GM21786 (cell line): ENCODE results near the gene LAMA5.

Source experiments
- ATAC-seq: cut with Tn5 transposase; IDR thresholded peaks from one replicate; pipeline ENCODE4 v1.9.1; 2021; ENCODE audit not compliant: unreplicated experiment

LAMA5 gene

GRCh38 chr20:62268228-62268900 is 98.7 kb downstream of the LAMA5 start:
- no peak for ATAC-seq

GRCh38 chr20:62267543-62267942 is 99.6 kb downstream of the LAMA5 start:
- no peak for ATAC-seq

GRCh38 chr20:62266851-62267250 is 100.3 kb downstream of the LAMA5 start:
- ATAC-seq = no peak

GRCh38 chr20:62266340-62266739 is 100.8 kb downstream of the LAMA5 start:
- ATAC-seq = no peak

GRCh38 chr20:62265365-62265764 is 101.7 kb downstream of the LAMA5 start:
- no peak for ATAC-seq

GRCh38 chr20:62263396-62263795 is 103.7 kb downstream of the LAMA5 start:
- no peak for ATAC-seq

- no peak for ATAC-seq
These were observed 105.0 kb downstream of the LAMA5 start for GRCh38 chr20:62262064-62262463.

- no peak for ATAC-seq
These were observed 107.9 kb downstream of the LAMA5 start for GRCh38 chr20:62259294-62259565.
